Lower lobe of right lung (tissue), 2 donors: Measurements from ENCODE around the gene ADAMTS7. TPM values are rescaled to one million over a fixed set of nuclear protein-coding genes. Genes with fewer than 3 reads are reported as not detected.
A peak's percentile ranks its signal among the peaks of the same experiment; 100 is the strongest.

Experiments used
- ATAC-seq, 2 donors: fragments of 200-7000 bp; cut with Tn5 transposase; one replicate each; pipeline ENCODE4 v1.9.1; 2020 to 2022; ENCODE audit warnings: mild to moderate bottlenecking in 2 of 2, moderate library complexity in 2 of 2
- DNase-seq: peaks from one replicate; pipeline ENCODE4 v3.0.0-alpha.2; 2020
- H3K27ac ChIP-seq: fragments of 200-600 bp; one replicate; pipeline ENCODE4 v1.8.0; 2022
- H3K27me3 ChIP-seq: fragments of 200-600 bp; one replicate; pipeline ENCODE4 v1.8.0; 2022; ENCODE audit warnings: low read depth
- H3K36me3 ChIP-seq: fragments of 200-600 bp; one replicate; pipeline ENCODE4 v1.8.0; 2022; ENCODE audit warnings: mild to moderate bottlenecking
- H3K4me1 ChIP-seq: fragments of 200-600 bp; one replicate; pipeline ENCODE4 v1.8.0; 2022
- H3K4me3 ChIP-seq: fragments of 200-600 bp; one replicate; pipeline ENCODE4 v1.8.0; 2022; ENCODE audit warnings: mild to moderate bottlenecking
- H3K9me3 ChIP-seq: fragments of 200-600 bp; one replicate; pipeline ENCODE4 v1.8.0; 2022
- CTCF ChIP-seq: fragments of 200-600 bp; IDR thresholded peaks from one replicate; pipeline ENCODE4 v1.8.0; 2022; ENCODE audit warnings: antibody characterized with exemption, mild to moderate bottlenecking
- intact Hi-C: fragments of 100-400 bp; cut with DNase I; formaldehyde crosslinking; loops from one replicate; pipeline ENCODE4 v1.11.0; 2022
- total RNA-seq: library from RNA; stranded (reverse); fragmentation: NEBNext Ultra II Directional; extraction: Animal tissue kit (Norgen Biotek cat#: 25700); gene quantifications from one replicate; pipeline ENCODE4 v1.2.1, GENCODE V29; 2021
- donor health status: DM: no; HTN: yes; CAD: no; lungs with severe emphysema.

Gene ADAMTS7
- total RNA-seq, 1 donor from 2014 or later: 5.3 TPM

GRCh38 chr15:78837131-78837530, 25.9 kb upstream of the ADAMTS7 start:
- intact Hi-C loops: no loop called here
- no peak for TF ChIP-seq CTCF
- DNase-seq (no peak), ATAC-seq (no peak)
- Histone ChIP-seq H3K4me1 (no peaks in the 10 kb centered on the region), H3K27me3 (no peaks in the 10 kb centered on the region), H3K9me3 (no peaks in the 10 kb centered on the region), H3K4me3 (no peak overlapping the region), H3K36me3 (no peaks in the 10 kb centered on the region), H3K27ac (no peak overlapping the region)

GRCh38 chr15:78836333-78836732, 25.1 kb upstream of the ADAMTS7 start:
- no peak for TF ChIP-seq CTCF
- H3K27ac ChIP-seq: no peak overlapping the region
- no peaks in the 10 kb centered on the region for H3K4me1 ChIP-seq
- no peak overlapping the region for H3K4me3 ChIP-seq
- peaks cover 6% of the 10 kb centered on the region for H3K27me3 ChIP-seq
- no peaks in the 10 kb centered on the region for H3K36me3 ChIP-seq
- no peaks in the 10 kb centered on the region for H3K9me3 ChIP-seq
- DNase-seq: no peak
- no peak for ATAC-seq
- intact Hi-C loops: no loop called here

GRCh38 chr15:78831229-78832207, 20.3 kb upstream of the ADAMTS7 start:
- Histone ChIP-seq H3K27ac (no peak overlapping the region), H3K9me3 (no peaks in the 10 kb centered on the region), H3K4me3 (peak overlapping the region; percentile 33), H3K36me3 (no peaks in the 10 kb centered on the region), H3K27me3 (peaks cover 10% of the 10 kb centered on the region), H3K4me1 (no peaks in the 10 kb centered on the region)
- no peak for TF ChIP-seq CTCF
- no peak for DNase-seq
- no peak for ATAC-seq
- intact Hi-C loops: no loop called here

GRCh38 chr15:78830514-78831228, 19.4 kb upstream of the ADAMTS7 start:
- Histone ChIP-seq H3K36me3 (no peaks in the 10 kb centered on the region), H3K27ac (no peak overlapping the region), H3K27me3 (peaks cover 10% of the 10 kb centered on the region), H3K9me3 (no peaks in the 10 kb centered on the region), H3K4me3 (peak overlapping the region; percentile 33), H3K4me1 (peaks cover 4% of the 10 kb centered on the region)
- ATAC-seq (peak in 1 of 2 donors; percentile 34), DNase-seq (peak; percentile 41)
- TF ChIP-seq CTCF: no peak
- intact Hi-C loops: no loop called here

- no peak overlapping the region for H3K4me3 ChIP-seq
- H3K36me3 ChIP-seq: no peaks in the 10 kb centered on the region
- H3K9me3 ChIP-seq: no peaks in the 10 kb centered on the region
- TF ChIP-seq CTCF: no peak
- ATAC-seq: peak; percentile 39 to 49
- intact Hi-C loops: no loop called here
- H3K4me1 ChIP-seq: peaks cover 9% of the 10 kb centered on the region
- no peak for DNase-seq
- H3K27ac ChIP-seq: no peak overlapping the region
- peaks cover 10% of the 10 kb centered on the region for H3K27me3 ChIP-seq
Observed at GRCh38 chr15:78828920-78829319, 17.7 kb upstream of the ADAMTS7 start.
